Smooth muscle cell (in vitro differentiated cells): ENCODE measurements around the gene ZSWIM3. TPM values are rescaled to one million over a fixed set of nuclear protein-coding genes. Genes with fewer than 3 reads are reported as not detected.
"Not testable (repeated sequence)": the region's sequence is repeated elsewhere in the genome, so short reads cannot be mapped to it uniquely, and the experiment has no call there.

ENCODE experiments used
- DNase-seq: peaks from one replicate; lab custom pipeline; 2025; ENCODE audit not compliant: unreplicated experiment; lab: John Stamatoyannopoulos, UW
- H2AFZ ChIP-seq: fragments of 200-600 bp; sonication (generic); 2 replicates; pipeline ENCODE4 v1.6.0; 2016; ENCODE audit warnings: antibody characterized with exemption, low read depth, mild to moderate bottlenecking
- H3F3A ChIP-seq: fragments of 200-600 bp; sonication (generic); 2 replicates; pipeline ENCODE4 v1.6.0; 2017; ENCODE audit warnings: antibody characterized with exemption, low read depth
- H3K27ac ChIP-seq: fragments of 200-600 bp; sonication (generic); 2 replicates; pipeline ENCODE4 v1.5.1; 2016; ENCODE audit warnings: low read depth, mild to moderate bottlenecking
- H3K27me3 ChIP-seq: fragments of 200-600 bp; sonication (generic); 2 replicates; pipeline ENCODE4 v1.6.1; 2016; ENCODE audit warnings: low read depth, mild to moderate bottlenecking
- H3K36me3 ChIP-seq: fragments of 200-600 bp; sonication (generic); 2 replicates; pipeline ENCODE4 v1.5.1; 2016; ENCODE audit warnings: low read depth
- H3K4me1 ChIP-seq: fragments of 200-600 bp; sonication (generic); 2 replicates; pipeline ENCODE4 v1.5.1; 2016; ENCODE audit warnings: low read depth
- H3K4me2 ChIP-seq: fragments of 200-600 bp; sonication (generic); 2 replicates; pipeline ENCODE4 v1.6.0; 2016; ENCODE audit warnings: mild to moderate bottlenecking
- H3K4me3 ChIP-seq: fragments of 200-600 bp; sonication (generic); 2 replicates; pipeline ENCODE4 v1.5.1; 2016; ENCODE audit warnings: mild to moderate bottlenecking
- H3K79me2 ChIP-seq: fragments of 200-600 bp; sonication (generic); 2 replicates; pipeline ENCODE4 v1.6.0; 2016; ENCODE audit warnings: low read depth, mild to moderate bottlenecking
- H3K9ac ChIP-seq: fragments of 200-600 bp; sonication (generic); 2 replicates; pipeline ENCODE4 v1.6.0; 2016; ENCODE audit warnings: low read depth
- H3K9me3 ChIP-seq: fragments of 200-600 bp; sonication (generic); replicated peaks from 2 replicates; pipeline ENCODE4 v1.5.1; 2016; ENCODE audit warnings: low read depth
- H4K20me1 ChIP-seq: fragments of 200-600 bp; sonication (generic); 2 replicates; pipeline ENCODE4 v1.6.0; 2016; ENCODE audit warnings: low read depth
- CTCF ChIP-seq: fragments of 200-600 bp; sonication (generic); IDR thresholded peaks from 2 replicates; pipeline ENCODE4 v1.5.1; 2017; ENCODE audit warnings: borderline replicate concordance, mild to moderate bottlenecking, antibody characterized with exemption; ENCODE audit not compliant: insufficient read depth, poor library complexity, severe bottlenecking
- WGBS: methylation state at CpG from one replicate; pipeline ENCODE4 v1.1.7; 2016; ENCODE audit warnings: low lambda C conversion rate; 5-methylcytosine and 5-hydroxymethylcytosine counted together
- polyA plus RNA-seq: library from polyadenylated mRNA; unstranded; fragments of >200 nt; fragmentation: Nextera tagmentation; extraction: Ambion mirVana; gene quantifications from 2 replicates; pipeline ENCODE4 v1.2.1, GENCODE V29; 2016
- total RNA-seq: library from RNA; depleted of rRNA; stranded (reverse); fragments of >200 nt; gene quantifications from 2 replicates; pipeline ENCODE4 v1.2.3, GENCODE V29; 2014

Gene ZSWIM3
- total and polyA plus RNA-seq, 2 experiments from 2014 or later, result 1.4 to 4.9 TPM

GRCh38 chr20:45826381-45827019 lies 30.9 kb upstream of the ZSWIM3 start:
- Histone ChIP-seq H3K27ac (peak overlapping the region; percentile 26), H2AFZ (peak overlapping the region; percentile 3), H3K9ac (no peak overlapping the region)

GRCh38 chr20:45827030-45827652 lies 30.3 kb upstream of the ZSWIM3 start, which contains the start of gene TNNC2:
TSS of gene TNNC2 (minus strand) at chr20:45827312. CDS start at chr20:45827248, 64 bp downstream.
- Histone ChIP-seq H3K4me2 (peak within 1 kb of the TSS; percentile 45), H3K27me3 (peaks cover 6% of the 10 kb centered on the region), H3K27ac (peak within 1 kb of the TSS; percentile 26), H2AFZ (peak within 1 kb of the TSS; percentile 3), H3K79me2 (no peaks in the 10 kb centered on the region), H4K20me1 (no peaks in the 10 kb centered on the region), H3F3A (no peaks in the 10 kb centered on the region), H3K9me3 (no peaks in the 10 kb centered on the region), H3K9ac (no peak within 1 kb of the TSS), H3K4me1 (peaks cover 14% of the 10 kb centered on the region), H3K36me3 (no peaks in the 10 kb centered on the region), H3K4me3 (no peak within 1 kb of the TSS)
- TF ChIP-seq CTCF, result no peak
- DNase-seq, result no peak
- WGBS, result 92% methylated on average over 8 of the region's 8 CpGs

More at GRCh38 chr20:45826381-45827019, 30.9 kb upstream of the ZSWIM3 start:
- Histone ChIP-seq H3K9me3 (no peaks in the 10 kb centered on the region), H3K4me2 (peak overlapping the region; percentile 45), H3K36me3 (no peaks in the 10 kb centered on the region), H4K20me1 (no peaks in the 10 kb centered on the region), H3K4me1 (peaks cover 14% of the 10 kb centered on the region), H3F3A (no peaks in the 10 kb centered on the region), H3K79me2 (no peaks in the 10 kb centered on the region), H3K4me3 (no peak overlapping the region), H3K27me3 (peaks cover 6% of the 10 kb centered on the region)
- TF ChIP-seq CTCF, result no peak
- no peak for DNase-seq
- WGBS, result 58% methylated on average over 6 of the region's 6 CpGs

GRCh38 chr20:45827712-45828111 lies 29.7 kb upstream of the ZSWIM3 start:
- H3K9ac ChIP-seq, result no peak overlapping the region
- H3F3A ChIP-seq, result no peaks in the 10 kb centered on the region
- H3K4me3 ChIP-seq, result no peak overlapping the region
- no peak overlapping the region for H3K27ac ChIP-seq
- DNase-seq, result no peak
- no peaks in the 10 kb centered on the region for H3K9me3 ChIP-seq
- H3K27me3 ChIP-seq, result peaks cover 6% of the 10 kb centered on the region
- no peak overlapping the region for H2AFZ ChIP-seq
- no peaks in the 10 kb centered on the region for H4K20me1 ChIP-seq
- no peaks in the 10 kb centered on the region for H3K79me2 ChIP-seq
- whole genome bisulfite sequencing, result 91% methylated on average over 6 of the region's 6 CpGs
- no peak for TF ChIP-seq CTCF
- H3K4me1 ChIP-seq, result peaks cover 14% of the 10 kb centered on the region
- no peaks in the 10 kb centered on the region for H3K36me3 ChIP-seq
- no peak overlapping the region for H3K4me2 ChIP-seq

GRCh38 chr20:45828589-45828988 lies 28.8 kb upstream of the ZSWIM3 start:
- no peaks in the 10 kb centered on the region for H3K27me3 ChIP-seq
- H3F3A ChIP-seq, result no peaks in the 10 kb centered on the region
- no peak for DNase-seq
- H3K4me1 ChIP-seq, result peaks cover 19% of the 10 kb centered on the region
- H3K9ac ChIP-seq, result no peak overlapping the region
- H3K4me3 ChIP-seq, result no peak overlapping the region
- H3K79me2 ChIP-seq, result no peaks in the 10 kb centered on the region
- no peak overlapping the region for H2AFZ ChIP-seq
- no peaks in the 10 kb centered on the region for H3K36me3 ChIP-seq
- no peak overlapping the region for H3K4me2 ChIP-seq
- H3K27ac ChIP-seq, result no peak overlapping the region
- no peaks in the 10 kb centered on the region for H4K20me1 ChIP-seq
- no peaks in the 10 kb centered on the region for H3K9me3 ChIP-seq
- WGBS, result 40% methylated on average over 2 of the region's 2 CpGs
- TF ChIP-seq CTCF, result no peak

- H4K20me1 ChIP-seq, H3K9ac ChIP-seq, DNase-seq, H3K9me3 ChIP-seq, H3K27me3 ChIP-seq, H3K27ac ChIP-seq, H3K4me3 ChIP-seq, H2AFZ ChIP-seq, H3F3A ChIP-seq, H3K4me2 ChIP-seq, H3K36me3 ChIP-seq, H3K79me2 ChIP-seq: not testable (repeated sequence)
- peaks cover 19% of the 10 kb centered on the region for H3K4me1 ChIP-seq
- WGBS, result 80% methylated on average over 4 of the region's 4 CpGs
Measured at GRCh38 chr20:45829673-45830106, 27.7 kb upstream of the ZSWIM3 start.
